Measurements from ENCODE around the gene LARGE1.

LARGE1 gene

GRCh38 chr22:33474587-33474986 lies 445.7 kb downstream of the LARGE1 start:
- TF ChIP-seq CTCF (IDR thresholded peaks at IDR 0.05; ENCODE audit: insufficient read depth, low read length) (no peak), SPI1 (IDR thresholded peaks at IDR 0.05; ENCODE audit: borderline replicate concordance, low read depth) (no peak), REST (IDR thresholded peaks at IDR 0.05; ENCODE audit: insufficient replicate concordance, low read depth) (no peak), POLR2AphosphoS5 (IDR thresholded peaks at IDR 0.05; ENCODE audit: low read depth) (no peak), GABPA (IDR thresholded peaks at IDR 0.05; ENCODE audit: low read depth) (no peak)
- H3K27ac ChIP-seq (replicated peaks): no peak overlapping the region
- DNase-seq (ENCODE audit: low read depth in 1 of 2, low spot score in 1 of 2): no peak
- H3K27me3 ChIP-seq (ENCODE audit: insufficient read depth, poor library complexity, severe bottlenecking): no peaks in the 10 kb centered on the region
- no peak overlapping the region for H3K4me3 ChIP-seq (replicated peaks; ENCODE audit: insufficient read depth, low read length)

GRCh38 chr22:33472462-33473344 lies 447.6 kb downstream of the LARGE1 start:
- Histone ChIP-seq H3K27ac (replicated peaks) (no peak overlapping the region), H3K27me3 (ENCODE audit: insufficient read depth, poor library complexity, severe bottlenecking) (no peaks in the 10 kb centered on the region), H3K4me3 (replicated peaks; ENCODE audit: insufficient read depth, low read length) (no peak overlapping the region)
- TF ChIP-seq GABPA (IDR thresholded peaks at IDR 0.05; ENCODE audit: low read depth): no peak
- TF ChIP-seq REST (IDR thresholded peaks at IDR 0.05; ENCODE audit: insufficient replicate concordance, low read depth): no peak
- TF ChIP-seq CTCF (IDR thresholded peaks at IDR 0.05; ENCODE audit: insufficient read depth, low read length): no peak
- TF ChIP-seq SPI1 (IDR thresholded peaks at IDR 0.05; ENCODE audit: borderline replicate concordance, low read depth): no peak
- no peak for TF ChIP-seq POLR2AphosphoS5 (IDR thresholded peaks at IDR 0.05; ENCODE audit: low read depth)
- no peak for DNase-seq (ENCODE audit: low read depth in 1 of 2, low spot score in 1 of 2)

- no peak for DNase-seq (ENCODE audit: low read depth in 1 of 2, low spot score in 1 of 2)
- Histone ChIP-seq H3K27me3 (ENCODE audit: insufficient read depth, poor library complexity, severe bottlenecking) (no peaks in the 10 kb centered on the region), H3K27ac (replicated peaks) (no peak overlapping the region), H3K4me3 (replicated peaks; ENCODE audit: insufficient read depth, low read length) (no peak overlapping the region)
- no peak for TF ChIP-seq REST (IDR thresholded peaks at IDR 0.05; ENCODE audit: insufficient replicate concordance, low read depth)
- TF ChIP-seq GABPA (IDR thresholded peaks at IDR 0.05; ENCODE audit: low read depth): no peak
- no peak for TF ChIP-seq POLR2AphosphoS5 (IDR thresholded peaks at IDR 0.05; ENCODE audit: low read depth)
These were observed 449.8 kb downstream of the LARGE1 start for GRCh38 chr22:33470456-33470855.
